GM12878 (cell line): ENCODE results near the gene EXOC3L1. TPM values are rescaled to one million over a fixed set of nuclear protein-coding genes. Genes with fewer than 3 reads are reported as not detected.

ENCODE experiments used
- ATAC-seq: fragments of 200-7000 bp; cut with Tn5 transposase; 3 replicates; pipeline ENCODE4 v1.9.1; 2020; ENCODE audit warnings: mild to moderate bottlenecking, moderate library complexity
- BruUV-seq: library from RNA; stranded (reverse); fragments of 400-500 nt; replicated peaks from 2 replicates; lab custom pipeline; 2021; lab: Mats Ljungman, UMichigan
- CTCF ChIA-PET: fragments of 300-600 bp; sonication (Branson Sonifier 250); formaldehyde crosslinking; extraction: SDS; loops from one replicate; lab custom pipeline; 2021; ENCODE audit warnings: inconsistent platforms; lab: Yijun Ruan, JAX
- POLR2A ChIA-PET: fragments of 350-600 bp; formaldehyde crosslinking; extraction: SDS; loops from one replicate; lab custom pipeline; 2021; ENCODE audit warnings: inconsistent platforms; lab: Charles Lee
- RAD21 ChIA-PET: fragments of 300-600 bp; sonication (Branson Sonifier 250); formaldehyde crosslinking; loops from one replicate; lab custom pipeline; 2023; ENCODE audit warnings: antibody characterized with exemption; ENCODE audit not compliant: unreplicated experiment; lab: Charles Lee
- SMC1A ChIA-PET: fragments of 300-600 bp; sonication (Branson Sonifier 250); formaldehyde crosslinking; loops from one replicate; lab custom pipeline; 2023; ENCODE audit not compliant: unreplicated experiment, uncharacterized antibody; lab: Charles Lee
- DNase-seq: peaks from one replicate; pipeline ENCODE4 v3.0.0-alpha.2; 2011; ENCODE audit warnings: low read depth, low spot score
- FAIRE-seq: peaks from 3 replicates; lab custom pipeline; 2011; peaks lifted over from hg19 to GRCh38; lab: Jason Lieb, UNC
- H2AFZ ChIP-seq: 2 replicates; pipeline ENCODE4 v1.6.0; 2011; ENCODE audit warnings: low read depth, low read length, control low read depth; ENCODE audit not compliant: control insufficient read depth
- H3K27ac ChIP-seq: 2 replicates; pipeline ENCODE4 v1.5.1; 2011; ENCODE audit warnings: control low read depth; ENCODE audit not compliant: control insufficient read depth, insufficient read depth
- H3K27me3 ChIP-seq, 2 experiments: replicated peaks in 1 of 2; 2 replicates each; pipeline versions ENCODE4 v1.6.0 to v1.6.1; 2011; ENCODE audit warnings: low read length in 1 of 2; ENCODE audit not compliant: control insufficient read depth in 2 of 2, insufficient read depth in 2 of 2
- H3K36me3 ChIP-seq, 2 experiments: 2 replicates each; pipeline ENCODE4 v1.5.1; 2011; ENCODE audit warnings: low read length in 1 of 2; ENCODE audit not compliant: control insufficient read depth in 2 of 2, insufficient read depth in 2 of 2
- H3K4me1 ChIP-seq: 2 replicates; pipeline ENCODE4 v1.6.1; 2011; ENCODE audit warnings: mild to moderate bottlenecking, low read length, moderate library complexity, mixed read lengths; ENCODE audit not compliant: control insufficient read depth, insufficient read depth
- H3K4me2 ChIP-seq: 2 replicates; pipeline ENCODE4 v1.6.0; 2011; ENCODE audit warnings: control low read depth; ENCODE audit not compliant: control insufficient read depth, insufficient read depth
- H3K4me3 ChIP-seq: fragments of 200-600 bp; sonication (generic); 2 replicates; pipeline ENCODE4 v1.5.1; 2016
- H3K79me2 ChIP-seq: 2 replicates; pipeline ENCODE4 v1.6.0; 2011; ENCODE audit warnings: low read length; ENCODE audit not compliant: control insufficient read depth, insufficient read depth
- H3K9ac ChIP-seq: 2 replicates; pipeline ENCODE4 v1.8.0; 2011; ENCODE audit warnings: low read length, control low read depth, mixed read lengths; ENCODE audit not compliant: control insufficient read depth, insufficient read depth
- H3K9me3 ChIP-seq: replicated peaks from 3 replicates; pipeline ENCODE4 v1.5.1; 2011; ENCODE audit warnings: mild to moderate bottlenecking, low read length; ENCODE audit not compliant: control insufficient read depth, insufficient read depth
- H4K20me1 ChIP-seq: 2 replicates; pipeline ENCODE4 v1.6.0; 2011; ENCODE audit not compliant: control insufficient read depth, insufficient read depth
- BMI1 ChIP-seq: fragments of 450-650 bp; IDR thresholded peaks from 2 replicates; pipeline ENCODE4 v1.6.1; 2016; ENCODE audit warnings: mild to moderate bottlenecking, moderate library complexity, borderline replicate concordance
- CHD1 ChIP-seq: IDR thresholded peaks from 2 replicates; pipeline ENCODE4 v1.6.1; 2012; ENCODE audit warnings: low read depth, low read length, improper control_type of control experiment
- FOS ChIP-seq: IDR thresholded peaks from 3 replicates; pipeline ENCODE4 v1.6.1; 2011; ENCODE audit warnings: borderline replicate concordance; ENCODE audit not compliant: insufficient read length; ENCODE audit errors: extremely low read depth
- POU2F2 ChIP-seq: IDR thresholded peaks from 3 replicates; pipeline ENCODE4 v1.6.1; 2011; ENCODE audit warnings: low read depth, mild to moderate bottlenecking, low read length, borderline replicate concordance
- RCOR1 ChIP-seq: conservative IDR thresholded peaks from 2 replicates; pipeline ENCODE4 v1.6.1; 2012; ENCODE audit warnings: low read depth, low read length, improper control_type of control experiment
- SMARCA5 ChIP-seq: fragments of 450-650 bp; IDR thresholded peaks from 2 replicates; pipeline ENCODE4 v1.6.1; 2017; ENCODE audit warnings: mild to moderate bottlenecking
- WGBS: methylation state at CpG from one replicate; pipeline ENCODE4 v1.1.6; 2016; ENCODE audit warnings: low lambda C conversion rate; ENCODE audit not compliant: insufficient replicate concordance, insufficient coverage; ENCODE audit errors: missing lambda C conversion rate; 5-methylcytosine and 5-hydroxymethylcytosine counted together
- in situ Hi-C: fragments of 300-500 bp; cut with MboI; formaldehyde crosslinking; loops from 9 replicates; pipeline ENCODE4 v1.14.3; 2018; ENCODE audit warnings: mixed read lengths
- intact Hi-C: fragments of 100-400 bp; cut with micrococcal nuclease; formaldehyde crosslinking; loops from one replicate; pipeline ENCODE4 v1.14.2; 2022; ENCODE audit not compliant: unreplicated experiment
- polyA plus RNA-seq, 11 experiments: library from polyadenylated mRNA; depleted of rRNA in 4 of 11; unstranded in 6 of 11; stranded (reverse) in 5 of 11; fragments of >200 nt; fragmentation: Nextera tagmentation in 4 of 11; fragmentation: Illumina TruSeq in 1 of 11; extraction: Ambion mirVana in 4 of 11; extraction: Trizol in 1 of 11; gene quantifications; 1 replicate in 1 of 11; 2 replicates in 10 of 11; pipeline versions ENCODE4 v1.2.1 to v1.2.3, GENCODE V29; 2011 to 2016; ENCODE audit warnings: inconsistent platforms in 2 of 11, missing spikeins in 2 of 11, low read depth in 1 of 11
- total RNA-seq, 4 experiments: library from RNA; depleted of rRNA in 3 of 4; stranded (reverse); fragments of >200 nt in 3 of 4; fragmentation: Illumina TruSeq in 1 of 4; extraction: Trizol in 1 of 4; gene quantifications; 2 replicates each; pipeline versions ENCODE4 v1.2.1 to v1.2.3, GENCODE V29; 2013 to 2021
- TF ChIP-seq, protein P1 (sequence below): IDR thresholded peaks from 2 replicates; pipeline ENCODE4 v1.6.1; 2011; ENCODE audit warnings: low read depth, low read length, improper control_type of control experiment, borderline replicate concordance

EXOC3L1 gene
- total and polyA plus RNA-seq, 10 of the 15 experiments (the other 5 are each of a cell fraction or from before 2014, with no cell fraction given) = 0.07 to 0.42 TPM; not detected in 8

DNA sequence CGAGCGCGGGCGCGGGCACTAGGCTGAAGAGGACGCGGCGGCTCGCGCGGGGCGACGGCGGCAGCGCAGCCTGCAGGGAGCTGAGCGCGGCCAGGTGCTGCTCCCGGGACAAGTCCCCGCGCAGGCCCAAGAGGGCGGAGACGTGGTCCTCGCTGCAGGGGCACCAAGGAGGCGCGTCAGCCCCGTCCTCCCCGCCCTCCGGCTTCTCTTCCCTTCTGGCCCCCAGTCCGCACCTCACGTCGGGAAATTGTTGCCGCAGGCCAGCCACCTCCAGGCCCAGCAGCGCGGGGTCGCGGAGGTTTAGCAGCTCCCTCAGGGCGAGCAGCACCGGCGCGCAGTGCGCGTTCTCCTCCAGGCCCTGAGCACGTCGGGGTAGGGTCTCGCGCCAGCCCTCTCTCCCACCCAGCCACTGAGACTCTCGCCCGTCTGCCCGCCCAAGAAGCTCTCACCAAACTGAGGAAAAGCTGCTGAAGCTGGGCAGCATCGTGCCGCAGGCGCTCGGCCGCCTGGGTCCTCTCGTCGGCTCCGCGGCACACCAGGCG is 5.4 kb downstream of the EXOC3L1 start:
- peak overlapping the region; percentile 99 for H3K4me2 ChIP-seq
- peaks cover 4% of the 10 kb centered on the region for H3K4me1 ChIP-seq
- CTCF ChIA-PET = interaction anchor here (0.8 to 2.9 kb wide), 28 partner anchors 9 to 237 kb away, joined by 3 to 34 read pairs (median 6); partner anchors contain the start of genes B3GNT9, CBFB, FBXL8 and NOL3
- no peak for DNase-seq
- no peak overlapping the region for H3K27ac ChIP-seq
- intact Hi-C loops = loop anchor here (2.0 kb wide), 2 partner anchors 62 to 168 kb away; partner anchors contain the start of gene FHOD1
- peak overlapping the region; percentile 76 for H3K4me3 ChIP-seq
- RAD21 ChIA-PET = interaction anchor here (0.6 to 2.3 kb wide), 10 partner anchors 11 to 251 kb away, joined by 3 to 9 read pairs (median 3); partner anchors contain the start of genes FBXL8, NOL3 and TRADD
- H3K79me2 ChIP-seq = peaks cover 5% of the 10 kb centered on the region
- no peak for TF ChIP-seq SMARCA5
- TF ChIP-seq BMI1 = no peak
- TF ChIP-seq RCOR1 = no peak
- TF ChIP-seq, protein P1, sequence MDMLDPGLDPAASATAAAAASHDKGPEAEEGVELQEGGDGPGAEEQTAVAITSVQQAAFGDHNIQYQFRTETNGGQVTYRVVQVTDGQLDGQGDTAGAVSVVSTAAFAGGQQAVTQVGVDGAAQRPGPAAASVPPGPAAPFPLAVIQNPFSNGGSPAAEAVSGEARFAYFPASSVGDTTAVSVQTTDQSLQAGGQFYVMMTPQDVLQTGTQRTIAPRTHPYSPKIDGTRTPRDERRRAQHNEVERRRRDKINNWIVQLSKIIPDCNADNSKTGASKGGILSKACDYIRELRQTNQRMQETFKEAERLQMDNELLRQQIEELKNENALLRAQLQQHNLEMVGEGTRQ = no peak
- TF ChIP-seq FOS = no peak
- no peak for TF ChIP-seq CHD1
- TF ChIP-seq POU2F2 = no peak
- TF ChIP-seq, all 136 proteins: peak for 0
- Histone ChIP-seq H3K27me3 (peaks cover 0 to 3% of the 10 kb centered on the region in 2 experiments; a peak in 2 of 4 replicates), H3K36me3 (no peaks in the 10 kb centered on the region), H2AFZ (peak overlapping the region; percentile 97; the same call in 1 of the 2 replicates), H4K20me1 (no peaks in the 10 kb centered on the region), H3K9ac (no peak overlapping the region), H3K9me3 (no peaks in the 10 kb centered on the region)
- ChIA-PET POLR2A (interaction anchor here (1.1 to 1.2 kb wide), 2 partner anchors 24 to 42 kb away, joined by 3 to 6 read pairs; partner anchors contain the start of genes FBXL8, TMEM208 and TRADD), SMC1A (interaction anchor here (0.9 to 1.7 kb wide), 8 partner anchors 10 to 228 kb away, joined by 3 to 9 read pairs (median 4); no protein-coding TSS in a partner anchor)
- in situ Hi-C loops = no loop called here
- BruUV-seq = no TSS peak
- FAIRE-seq (no peak), ATAC-seq (peak; percentile 10)
- WGBS = 28% methylated on average over 46 of the region's 59 CpGs
